LNCaP clone FGC (cell line): Measurements from ENCODE around the gene CCR8.
A peak's percentile ranks its signal among the peaks of the same experiment; 100 is the strongest.

Experiments
- DNase-seq: peaks from one replicate; pipeline ENCODE4 v3.0.0-alpha.2; 2011; ENCODE audit warnings: low read depth
- H3K4me3 ChIP-seq: 2 replicates; pipeline ENCODE4 v1.5.1; 2011; ENCODE audit warnings: mild to moderate bottlenecking, low read depth, low read length, control low read depth
- TF ChIP-seq, protein P1 (sequence below): IDR thresholded peaks from 2 replicates; pipeline ENCODE4 v1.5.1; 2012; ENCODE audit warnings: mild to moderate bottlenecking; ENCODE audit not compliant: control insufficient read depth, insufficient read depth; ENCODE audit errors: extremely low read depth

The CCR8 gene

DNA sequence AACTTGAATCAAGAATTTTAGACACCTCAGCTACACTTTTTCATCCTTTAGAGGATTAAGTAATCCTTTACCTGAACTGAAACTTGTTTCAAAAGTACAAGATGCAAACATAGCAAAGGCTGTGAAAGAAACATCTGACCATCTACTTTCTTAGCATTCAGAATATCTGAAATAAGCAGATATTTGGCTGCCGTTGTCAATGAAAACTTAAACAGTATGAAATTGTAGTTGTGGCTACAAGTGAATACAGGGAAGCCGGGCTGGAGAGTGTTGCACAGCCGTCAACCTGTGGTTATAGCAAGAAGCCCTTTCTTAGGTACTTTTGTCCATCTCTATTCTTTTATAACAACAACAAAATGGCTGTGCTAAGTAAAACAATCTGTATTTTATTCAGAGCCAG, 42.7 kb upstream of the CCR8 start:
- H3K4me3 ChIP-seq = no peak overlapping the region

DNA sequence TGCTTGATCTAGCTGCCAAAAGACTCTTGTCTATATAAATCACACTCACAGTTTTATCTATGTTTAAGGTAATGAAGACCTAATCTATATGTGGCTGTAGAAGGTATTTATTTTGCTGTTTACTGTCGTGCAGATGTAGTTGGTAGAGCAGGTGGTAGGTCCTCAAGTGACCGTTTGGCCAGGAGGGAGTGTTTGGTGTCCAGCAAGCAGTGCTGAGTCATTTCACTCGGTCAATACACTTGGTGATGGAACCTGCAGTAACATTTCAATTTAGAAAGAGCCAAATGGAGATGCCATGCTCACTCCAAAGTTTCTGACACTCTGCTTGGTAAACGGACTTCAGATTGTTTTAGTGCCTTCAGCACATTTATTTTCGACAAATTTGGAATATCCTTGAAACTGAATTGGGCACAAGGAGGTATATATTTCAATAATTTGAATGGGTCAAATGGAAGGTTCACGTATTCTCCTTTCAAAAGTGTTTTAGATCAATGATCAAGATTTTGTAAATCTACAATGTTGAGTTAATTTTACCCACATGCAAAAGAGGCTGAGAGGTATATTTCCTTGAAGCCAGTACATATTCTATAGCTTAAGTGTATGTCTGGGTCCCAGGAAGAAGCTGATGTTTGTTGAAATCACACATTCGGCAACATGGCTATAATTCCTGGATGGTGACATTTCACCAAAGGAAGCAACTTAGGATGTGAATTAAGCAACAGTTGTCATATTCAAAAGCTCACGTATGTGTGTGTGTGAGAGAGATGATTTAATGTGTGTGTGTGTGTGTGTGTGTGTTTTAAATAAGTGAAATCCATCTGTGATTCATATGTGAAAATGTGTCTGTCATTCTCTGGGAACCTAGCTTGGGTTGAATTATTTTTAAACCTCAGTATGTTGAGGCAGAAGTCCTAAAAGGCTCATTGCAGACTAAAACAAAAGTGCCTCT, 42.0 kb upstream of the CCR8 start:
- no peak for DNase-seq
- H3K4me3 ChIP-seq = no peak overlapping the region
- TF ChIP-seq, protein P1, sequence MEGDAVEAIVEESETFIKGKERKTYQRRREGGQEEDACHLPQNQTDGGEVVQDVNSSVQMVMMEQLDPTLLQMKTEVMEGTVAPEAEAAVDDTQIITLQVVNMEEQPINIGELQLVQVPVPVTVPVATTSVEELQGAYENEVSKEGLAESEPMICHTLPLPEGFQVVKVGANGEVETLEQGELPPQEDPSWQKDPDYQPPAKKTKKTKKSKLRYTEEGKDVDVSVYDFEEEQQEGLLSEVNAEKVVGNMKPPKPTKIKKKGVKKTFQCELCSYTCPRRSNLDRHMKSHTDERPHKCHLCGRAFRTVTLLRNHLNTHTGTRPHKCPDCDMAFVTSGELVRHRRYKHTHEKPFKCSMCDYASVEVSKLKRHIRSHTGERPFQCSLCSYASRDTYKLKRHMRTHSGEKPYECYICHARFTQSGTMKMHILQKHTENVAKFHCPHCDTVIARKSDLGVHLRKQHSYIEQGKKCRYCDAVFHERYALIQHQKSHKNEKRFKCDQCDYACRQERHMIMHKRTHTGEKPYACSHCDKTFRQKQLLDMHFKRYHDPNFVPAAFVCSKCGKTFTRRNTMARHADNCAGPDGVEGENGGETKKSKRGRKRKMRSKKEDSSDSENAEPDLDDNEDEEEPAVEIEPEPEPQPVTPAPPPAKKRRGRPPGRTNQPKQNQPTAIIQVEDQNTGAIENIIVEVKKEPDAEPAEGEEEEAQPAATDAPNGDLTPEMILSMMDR = no peak

More for the DNA sequence above, 42.7 kb upstream of the CCR8 start:
- DNase-seq = no peak
- TF ChIP-seq, protein P1 = no peak

DNA sequence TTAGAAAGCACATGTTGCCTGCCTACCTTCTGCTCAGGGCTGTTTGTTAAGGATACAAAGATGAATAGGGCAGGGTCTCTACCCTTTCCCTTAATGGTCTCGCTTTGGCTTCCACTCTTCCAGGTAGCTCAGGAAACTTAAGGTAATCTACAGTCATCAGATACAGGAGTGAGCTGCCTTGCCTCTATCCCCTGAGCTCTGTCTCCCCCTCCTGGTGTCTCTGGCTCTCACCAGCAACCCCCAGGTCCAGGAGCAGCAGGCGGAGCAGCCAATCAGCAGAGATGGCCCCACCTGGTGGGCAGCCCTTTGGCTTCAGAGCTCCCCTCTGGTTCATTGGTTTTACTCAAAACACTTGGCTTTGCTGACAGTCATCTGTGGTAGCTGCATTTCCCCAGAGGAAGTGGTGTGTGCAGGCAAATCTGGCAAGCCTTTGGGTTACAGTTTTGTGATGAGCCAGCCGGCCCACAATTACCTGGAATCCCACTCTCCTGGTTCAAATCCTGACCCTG, 41.2 kb upstream of the CCR8 start:
- TF ChIP-seq, protein P1 = peak; percentile 99
- DNase-seq = no peak

DNA sequence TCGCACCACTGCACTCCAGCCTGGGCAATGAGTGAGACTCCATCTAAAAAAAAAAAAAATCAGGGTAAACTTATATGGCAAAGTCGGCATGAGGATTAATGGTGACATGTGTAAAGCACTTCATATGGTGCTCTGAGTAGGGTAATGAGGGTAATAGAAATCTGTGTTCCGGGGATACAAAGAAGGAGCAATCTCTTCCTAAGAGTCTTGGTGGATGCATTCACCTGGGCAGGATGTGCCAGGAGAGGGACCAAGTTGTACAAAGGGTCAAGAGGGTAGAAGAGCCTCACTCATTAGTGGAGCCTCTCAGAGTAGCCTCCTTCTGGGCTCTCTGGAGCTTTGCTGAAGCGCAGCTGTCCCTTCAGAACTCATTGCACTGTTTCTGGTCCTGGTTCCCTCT, 40.4 kb upstream of the CCR8 start:
- DNase-seq = no peak
- TF ChIP-seq, protein P1 = no peak
- no peak overlapping the region for H3K4me3 ChIP-seq

More for the DNA sequence above, 41.2 kb upstream of the CCR8 start:
- H3K4me3 ChIP-seq = no peak overlapping the region

DNA sequence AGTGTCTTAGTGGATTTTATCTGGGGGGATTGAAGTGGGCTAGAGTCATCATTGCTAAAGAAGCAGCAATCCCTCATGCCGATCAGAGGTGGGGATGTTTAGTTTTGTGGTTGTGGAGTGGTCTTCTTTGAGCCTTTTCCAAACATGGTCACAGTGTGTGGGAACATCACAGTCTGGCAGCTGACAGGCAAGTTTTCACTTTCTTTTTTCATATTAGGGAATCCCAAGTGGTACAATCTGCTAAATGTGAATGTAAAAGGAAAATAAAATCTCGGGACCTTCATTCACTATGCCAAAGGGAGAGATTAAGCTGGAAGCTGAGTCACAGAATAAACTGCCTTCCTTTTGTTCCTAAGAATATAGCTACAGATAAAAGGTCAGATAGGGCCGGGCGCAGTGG, 39.3 kb upstream of the CCR8 start:
- TF ChIP-seq, protein P1 = no peak
- no peak for DNase-seq
- no peak overlapping the region for H3K4me3 ChIP-seq

DNA sequence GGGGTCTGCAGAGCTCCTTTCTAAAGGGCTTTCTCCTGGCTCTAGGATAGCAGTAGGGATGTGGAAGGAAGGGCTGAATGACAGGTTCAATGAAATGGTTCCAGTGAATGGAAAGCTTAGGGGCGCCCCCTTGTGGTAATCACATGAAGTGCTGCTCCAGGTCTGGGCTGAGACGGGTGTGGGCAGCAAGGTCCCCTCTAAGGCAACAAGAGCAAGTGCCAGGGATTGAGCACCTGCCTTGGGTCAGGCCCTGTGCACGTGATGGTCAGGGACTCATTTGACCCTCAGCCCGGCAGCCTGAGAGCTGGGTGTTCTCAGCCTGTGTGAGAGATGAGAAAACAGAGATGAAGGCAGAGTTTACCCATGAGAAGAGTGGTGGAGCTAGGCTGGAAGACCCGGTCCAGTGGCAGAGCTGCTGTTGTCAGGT, 37.6 kb upstream of the CCR8 start:
- no peak for DNase-seq
- no peak overlapping the region for H3K4me3 ChIP-seq
- TF ChIP-seq, protein P1 = peak; percentile 80

DNA sequence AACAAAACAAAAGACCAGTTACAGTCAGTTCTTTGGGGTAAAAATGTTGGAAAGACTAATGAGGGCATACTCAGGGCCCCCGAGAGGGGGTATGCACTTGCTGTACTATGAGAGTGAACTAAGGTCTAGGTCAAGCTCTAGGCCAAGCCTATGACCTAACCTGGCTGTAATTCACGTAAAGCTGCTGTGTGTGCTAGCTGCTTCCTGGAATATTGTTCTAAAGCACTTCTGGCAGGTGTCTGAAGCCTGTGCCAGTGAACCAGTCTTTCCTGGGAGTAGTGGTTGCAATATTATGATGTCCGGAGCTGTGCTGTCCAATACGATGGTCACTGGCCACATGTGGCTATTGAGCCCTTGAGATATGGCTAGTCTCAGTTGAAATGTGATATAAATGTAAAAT, 36.5 kb upstream of the CCR8 start:
- TF ChIP-seq, protein P1 = no peak
- H3K4me3 ChIP-seq = no peak overlapping the region
- DNase-seq = no peak
